MM.1S (cell line): ENCODE data around the gene MEGF6.
"Not testable (repeated sequence)": the region's sequence is repeated elsewhere in the genome, so short reads cannot be mapped to it uniquely, and the experiment has no call there.

Experiments
- DNase-seq: peaks from one replicate; pipeline ENCODE4 v3.0.0-alpha.2; 2015
- H2AFZ ChIP-seq: fragments of 300-600 bp; sonication (generic); 2 replicates; pipeline ENCODE4 v1.6.0; 2016; ENCODE audit warnings: antibody characterized with exemption, low read length
- H3F3A ChIP-seq: fragments of 300-600 bp; sonication (generic); 2 replicates; pipeline ENCODE4 v1.6.1; 2016; ENCODE audit warnings: mild to moderate bottlenecking, antibody characterized with exemption, low read length, moderate library complexity, mixed read lengths; ENCODE audit not compliant: insufficient read depth
- H3K27ac ChIP-seq: fragments of 300-600 bp; sonication (generic); 2 replicates; pipeline ENCODE4 v1.5.1; 2016; ENCODE audit warnings: mild to moderate bottlenecking, low read length
- H3K27me3 ChIP-seq: fragments of 300-600 bp; sonication (generic); replicated peaks from 2 replicates; pipeline ENCODE4 v1.6.0; 2016; ENCODE audit warnings: low read length; ENCODE audit not compliant: insufficient read depth
- H3K36me3 ChIP-seq: fragments of 300-600 bp; sonication (generic); replicated peaks from 2 replicates; pipeline ENCODE4 v1.6.1; 2016; ENCODE audit warnings: mild to moderate bottlenecking, low read length, mixed read lengths; ENCODE audit not compliant: insufficient read depth
- H3K4me1 ChIP-seq: fragments of 300-600 bp; sonication (generic); 2 replicates; pipeline ENCODE4 v1.6.1; 2016; ENCODE audit warnings: low read length, mixed read lengths
- H3K4me2 ChIP-seq: fragments of 300-600 bp; sonication (generic); 2 replicates; pipeline ENCODE4 v1.6.0; 2016; ENCODE audit warnings: low read depth, low read length
- H3K4me3 ChIP-seq: fragments of 300-600 bp; sonication (generic); 2 replicates; pipeline ENCODE4 v1.5.1; 2016; ENCODE audit warnings: low read length, mixed read lengths
- H3K79me2 ChIP-seq: fragments of 300-600 bp; sonication (generic); 2 replicates; pipeline ENCODE4 v1.6.1; 2016; ENCODE audit warnings: mixed run types, low read length, mixed read lengths
- H3K9ac ChIP-seq: fragments of 300-600 bp; sonication (generic); 2 replicates; pipeline ENCODE4 v1.6.1; 2016; ENCODE audit warnings: low read length, mixed read lengths
- H3K9me2 ChIP-seq: fragments of 300-600 bp; sonication (generic); replicated peaks from 2 replicates; pipeline ENCODE4 v1.6.1; 2016; ENCODE audit warnings: mild to moderate bottlenecking, low read length, mixed read lengths; ENCODE audit not compliant: insufficient read depth
- H3K9me3 ChIP-seq: fragments of 300-600 bp; sonication (generic); replicated peaks from 2 replicates; pipeline ENCODE4 v1.6.1; 2016; ENCODE audit warnings: mild to moderate bottlenecking, low read length, mixed read lengths; ENCODE audit not compliant: insufficient read depth
- H4K20me1 ChIP-seq: fragments of 300-600 bp; sonication (generic); 2 replicates; pipeline ENCODE4 v1.6.1; 2016; ENCODE audit warnings: mild to moderate bottlenecking, low read length, moderate library complexity, mixed read lengths; ENCODE audit not compliant: insufficient read depth
- EZH2 ChIP-seq: fragments of 300-600 bp; sonication (generic); optimal IDR thresholded peaks from 2 replicates; pipeline ENCODE3; 2017; ENCODE audit warnings: low read depth, mild to moderate bottlenecking, antibody characterized with exemption, low read length, mixed read lengths
- EZH2phosphoT487 ChIP-seq: fragments of 300-600 bp; sonication (generic); IDR thresholded peaks from 2 replicates; pipeline ENCODE4 v1.6.1; 2018; ENCODE audit warnings: antibody characterized with exemption, low read length
- TF ChIP-seq, protein P1 (sequence below): fragments of 300-600 bp; sonication (generic); IDR thresholded peaks from 2 replicates; pipeline ENCODE4 v1.5.1; 2016; ENCODE audit warnings: antibody characterized with exemption, low read length, mixed read lengths

MEGF6 gene

DNA sequence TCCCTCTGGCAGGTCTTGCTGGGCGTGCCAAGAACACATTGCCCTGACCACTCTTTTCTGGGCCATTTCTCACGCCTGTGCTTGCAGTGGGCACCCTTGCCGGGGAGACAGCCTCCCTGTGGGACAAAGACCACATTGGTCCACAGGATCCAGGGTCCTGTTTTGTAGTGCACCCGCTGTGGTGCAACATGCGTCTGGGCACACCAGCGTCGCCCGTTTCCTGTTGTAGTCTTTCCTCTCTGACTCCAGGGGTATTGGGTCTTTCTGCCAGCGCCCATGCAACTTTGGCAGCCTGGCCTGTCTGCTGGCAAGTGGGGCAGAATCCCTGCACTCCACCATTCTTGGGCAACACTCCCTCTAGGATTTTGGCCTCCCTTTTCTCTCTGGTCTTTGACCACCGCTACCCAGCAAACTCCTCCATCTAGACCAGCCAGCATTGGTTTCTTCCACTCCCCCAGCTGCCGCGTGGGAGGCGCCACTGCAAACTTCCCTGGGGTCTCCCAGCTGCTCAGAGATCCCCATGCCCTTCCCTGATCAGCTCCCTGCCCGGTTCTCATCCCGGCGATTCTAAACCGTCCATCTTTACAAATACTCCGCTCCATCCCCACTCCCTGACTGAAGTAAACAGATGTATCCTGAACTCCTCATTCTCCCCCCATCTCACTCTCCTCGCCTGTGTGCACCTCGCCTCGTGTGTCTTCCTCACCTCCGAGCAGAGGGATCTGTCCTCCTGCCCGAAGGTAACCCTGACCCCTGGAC is 12.3 kb upstream of the MEGF6 start:
- H3K9me3 ChIP-seq: no peaks in the 10 kb centered on the region
- peak overlapping the region; percentile 47 for H3K9ac ChIP-seq
- H3K27me3 ChIP-seq: peaks cover 10% of the 10 kb centered on the region
- peaks cover 6% of the 10 kb centered on the region for H3K79me2 ChIP-seq
- no peak for TF ChIP-seq EZH2
- TF ChIP-seq, protein P1, sequence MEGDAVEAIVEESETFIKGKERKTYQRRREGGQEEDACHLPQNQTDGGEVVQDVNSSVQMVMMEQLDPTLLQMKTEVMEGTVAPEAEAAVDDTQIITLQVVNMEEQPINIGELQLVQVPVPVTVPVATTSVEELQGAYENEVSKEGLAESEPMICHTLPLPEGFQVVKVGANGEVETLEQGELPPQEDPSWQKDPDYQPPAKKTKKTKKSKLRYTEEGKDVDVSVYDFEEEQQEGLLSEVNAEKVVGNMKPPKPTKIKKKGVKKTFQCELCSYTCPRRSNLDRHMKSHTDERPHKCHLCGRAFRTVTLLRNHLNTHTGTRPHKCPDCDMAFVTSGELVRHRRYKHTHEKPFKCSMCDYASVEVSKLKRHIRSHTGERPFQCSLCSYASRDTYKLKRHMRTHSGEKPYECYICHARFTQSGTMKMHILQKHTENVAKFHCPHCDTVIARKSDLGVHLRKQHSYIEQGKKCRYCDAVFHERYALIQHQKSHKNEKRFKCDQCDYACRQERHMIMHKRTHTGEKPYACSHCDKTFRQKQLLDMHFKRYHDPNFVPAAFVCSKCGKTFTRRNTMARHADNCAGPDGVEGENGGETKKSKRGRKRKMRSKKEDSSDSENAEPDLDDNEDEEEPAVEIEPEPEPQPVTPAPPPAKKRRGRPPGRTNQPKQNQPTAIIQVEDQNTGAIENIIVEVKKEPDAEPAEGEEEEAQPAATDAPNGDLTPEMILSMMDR: no peak
- no peak for TF ChIP-seq EZH2phosphoT487
- H4K20me1 ChIP-seq: no peaks in the 10 kb centered on the region
- peak overlapping the region; percentile 98 for H3K4me2 ChIP-seq
- peaks cover 8% of the 10 kb centered on the region; the same call in 1 of the 2 replicates for H3K4me1 ChIP-seq
- DNase-seq: no peak
- H3F3A ChIP-seq: no peaks in the 10 kb centered on the region
- no peak overlapping the region for H3K27ac ChIP-seq
- peak overlapping the region; percentile 87 for H3K4me3 ChIP-seq
- H3K36me3 ChIP-seq: no peaks in the 10 kb centered on the region
- H2AFZ ChIP-seq: peak overlapping the region; percentile 84
- H3K9me2 ChIP-seq: no peaks in the 10 kb centered on the region

DNA sequence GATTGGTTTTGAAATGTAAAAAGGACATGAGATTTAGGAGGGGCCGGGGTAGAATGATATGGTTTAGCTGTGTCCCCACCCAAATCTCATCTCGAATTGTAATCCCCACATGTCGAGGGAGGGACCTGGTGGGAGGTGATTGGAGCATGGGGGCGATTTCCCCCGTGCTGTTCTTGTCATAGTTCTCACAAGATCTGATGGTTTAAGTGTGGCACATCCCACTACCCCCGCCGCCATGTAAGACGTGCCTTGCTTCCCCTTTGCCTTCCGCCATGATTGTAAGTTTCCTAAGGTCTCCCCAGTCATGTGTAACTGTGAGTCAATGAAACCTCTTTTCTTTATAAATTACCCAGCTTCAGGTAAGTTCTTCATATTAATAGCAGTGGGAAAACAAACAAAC is 10.8 kb upstream of the MEGF6 start:
- H3K9me2 ChIP-seq, H3K36me3 ChIP-seq, H4K20me1 ChIP-seq, H3K27ac ChIP-seq, H3K4me2 ChIP-seq, H3K4me3 ChIP-seq, H3K4me1 ChIP-seq, H3K79me2 ChIP-seq, DNase-seq, H3K9ac ChIP-seq, H3K9me3 ChIP-seq, H3F3A ChIP-seq, H2AFZ ChIP-seq: not testable (repeated sequence)
- H3K27me3 ChIP-seq: peaks cover 25% of the 10 kb centered on the region

DNA sequence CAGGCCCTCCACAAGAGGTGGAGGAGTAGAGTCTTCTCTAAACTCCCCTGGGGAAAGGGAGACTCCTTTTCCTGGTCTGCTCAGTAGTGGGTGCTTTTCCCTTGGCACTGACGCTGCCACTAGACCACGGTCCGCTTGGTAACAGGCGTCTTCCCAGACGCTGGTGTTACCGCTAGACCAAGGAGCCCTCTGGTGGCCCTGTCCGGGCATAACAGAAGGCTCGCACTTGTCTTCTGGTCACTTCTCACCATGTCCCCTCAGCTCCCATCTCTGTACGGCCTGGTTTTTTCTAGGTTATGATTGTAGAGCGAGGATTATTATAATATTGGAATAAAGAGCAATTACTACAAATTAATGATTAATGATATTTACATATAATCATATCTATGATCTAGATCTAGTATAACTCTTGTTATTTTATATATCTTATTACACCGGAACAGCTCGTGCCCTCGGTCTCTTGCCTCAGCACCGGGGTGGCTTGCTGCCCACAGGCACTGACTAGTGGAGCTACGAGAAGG is 9.9 kb upstream of the MEGF6 start:
- H3K9me2 ChIP-seq, H2AFZ ChIP-seq, H3K36me3 ChIP-seq, H3K27ac ChIP-seq, H3K79me2 ChIP-seq, H3K4me3 ChIP-seq, H3F3A ChIP-seq, H3K4me2 ChIP-seq, H3K9me3 ChIP-seq, H3K9ac ChIP-seq, H3K4me1 ChIP-seq, DNase-seq, H4K20me1 ChIP-seq: not testable (repeated sequence)
- peaks cover 33% of the 10 kb centered on the region for H3K27me3 ChIP-seq
- TF ChIP-seq, protein P1: peak; percentile 55

DNA sequence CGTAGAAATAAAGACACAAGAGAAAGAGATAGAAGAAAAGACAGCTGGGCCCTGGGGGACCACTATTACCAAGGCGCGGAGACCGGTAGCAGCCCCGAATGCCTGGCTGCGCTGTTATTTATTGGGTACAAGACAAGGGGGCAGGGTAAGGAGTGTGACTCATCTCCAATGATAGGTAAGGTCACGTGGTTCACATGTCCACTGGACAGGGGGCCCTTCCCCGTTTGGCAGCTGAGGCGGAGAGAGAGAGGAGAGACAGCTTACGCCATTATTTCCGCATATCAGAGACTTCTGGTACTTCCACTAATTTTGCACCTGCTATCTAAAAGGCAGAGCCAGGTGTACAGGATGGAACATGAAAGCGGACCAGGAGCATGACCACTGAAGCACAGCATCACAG is 9.4 kb upstream of the MEGF6 start:
- Histone ChIP-seq H3K9ac (no peak overlapping the region), H3K36me3 (no peaks in the 10 kb centered on the region), H3K4me1 (peaks cover 3% of the 10 kb centered on the region; the same call in 1 of the 2 replicates), H3K9me2 (no peaks in the 10 kb centered on the region), H2AFZ (no peak overlapping the region), H3K9me3 (no peaks in the 10 kb centered on the region), H3K79me2 (peaks cover 5% of the 10 kb centered on the region), H3K4me3 (no peak overlapping the region), H3F3A (no peaks in the 10 kb centered on the region), H3K27me3 (peaks cover 38% of the 10 kb centered on the region), H3K4me2 (no peak overlapping the region), H4K20me1 (no peaks in the 10 kb centered on the region), H3K27ac (no peak overlapping the region)
- no peak for DNase-seq
- no peak for TF ChIP-seq EZH2phosphoT487
- TF ChIP-seq, protein P1: no peak
- no peak for TF ChIP-seq EZH2
